Neutrophil (primary cell): ENCODE measurements around the gene GSTO2.
A peak's percentile ranks its signal among the peaks of the same experiment; 100 is the strongest.

Experiments used
- H3K27ac ChIP-seq: fragments of 200-600 bp; sonication (generic); 2 replicates; pipeline ENCODE4 v1.5.1; 2016; ENCODE audit warnings: mild to moderate bottlenecking, moderate library complexity
- H3K27me3 ChIP-seq: fragments of 200-600 bp; sonication (generic); 2 replicates; pipeline ENCODE4 v1.6.0; 2016; ENCODE audit warnings: mild to moderate bottlenecking
- H3K36me3 ChIP-seq: fragments of 200-600 bp; sonication (generic); 2 replicates; pipeline ENCODE4 v1.5.1; 2017
- H3K4me1 ChIP-seq, 2 experiments: fragments of 200-600 bp in 1 of 2; sonication (generic) in 1 of 2; 1 replicate in 1 of 2; 2 replicates in 1 of 2; pipeline versions ENCODE4 v1.5.1 to v1.6.1; 2013 to 2016; ENCODE audit warnings: low read depth in 1 of 2, low read length in 1 of 2, mild to moderate bottlenecking in 1 of 2, moderate library complexity in 1 of 2; ENCODE audit not compliant: control insufficient read depth in 1 of 2, insufficient read depth in 1 of 2
- H3K4me3 ChIP-seq, 2 experiments: fragments of 200-600 bp in 1 of 2; sonication (generic) in 1 of 2; 1 replicate in 1 of 2; 2 replicates in 1 of 2; pipeline ENCODE4 v1.5.1; 2013 to 2016; ENCODE audit warnings: low read depth in 1 of 2, low read length in 1 of 2, mild to moderate bottlenecking in 1 of 2, moderate library complexity in 1 of 2
- H3K9me3 ChIP-seq: fragments of 200-600 bp; sonication (generic); 2 replicates; pipeline ENCODE4 v1.5.1; 2016
- CTCF ChIP-seq: fragments of 200-600 bp; sonication (generic); IDR thresholded peaks from 2 replicates; pipeline ENCODE4 v1.5.1; 2016; ENCODE audit warnings: antibody characterized with exemption

Gene GSTO2

GRCh38 chr10:104268713-104269645 is at the start of gene GSTO2:
TSS of gene GSTO2 (plus strand) at chr10:104269184. CDS start at chr10:104274916, 5,732 bp downstream.
- no peaks in the 10 kb centered on the region for H3K9me3 ChIP-seq
- TF ChIP-seq CTCF = peak; percentile 51
- H3K4me1 ChIP-seq = peaks cover 15 to 22% of the 10 kb centered on the region in 2 experiments
- H3K36me3 ChIP-seq = peaks cover 33% of the 10 kb centered on the region
- H3K27me3 ChIP-seq = no peaks in the 10 kb centered on the region
- peak within 1 kb of the TSS; percentile 71 to 92 for H3K4me3 ChIP-seq
- H3K27ac ChIP-seq = peak within 1 kb of the TSS; percentile 92

- H3K4me3 ChIP-seq = no peak overlapping the region
- H3K4me1 ChIP-seq = no peaks in the 10 kb centered on the region
- H3K9me3 ChIP-seq = no peaks in the 10 kb centered on the region
- no peaks in the 10 kb centered on the region for H3K36me3 ChIP-seq
- no peak overlapping the region for H3K27ac ChIP-seq
- peaks cover 16% of the 10 kb centered on the region for H3K27me3 ChIP-seq
- no peak for TF ChIP-seq CTCF
Measured at GRCh38 chr10:104220522-104220921, 48.5 kb upstream of the GSTO2 start.

DNA sequence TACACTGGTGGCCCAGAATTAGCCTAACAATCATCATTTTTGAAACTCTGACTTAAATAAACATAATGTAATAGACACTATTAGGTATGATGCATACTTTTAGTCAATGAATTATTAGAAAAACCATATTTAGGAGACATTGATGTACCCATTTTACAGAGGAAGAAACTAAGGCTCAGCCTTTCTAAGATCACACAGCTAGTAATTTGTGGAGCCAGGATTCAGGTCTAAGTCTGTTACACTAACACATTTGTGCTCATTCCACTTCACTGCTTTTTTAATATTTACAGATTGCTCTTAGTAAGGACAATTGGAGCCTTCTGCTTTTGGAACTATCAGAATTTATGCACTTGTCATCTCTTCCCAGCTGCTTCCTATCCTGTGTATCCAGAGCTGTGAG is 45.7 kb upstream of the GSTO2 start:
- Histone ChIP-seq H3K9me3 (no peaks in the 10 kb centered on the region), H3K4me1 (no peaks in the 10 kb centered on the region), H3K4me3 (no peak overlapping the region), H3K36me3 (no peaks in the 10 kb centered on the region), H3K27me3 (peaks cover 10% of the 10 kb centered on the region), H3K27ac (no peak overlapping the region)
- no peak for TF ChIP-seq CTCF

DNA sequence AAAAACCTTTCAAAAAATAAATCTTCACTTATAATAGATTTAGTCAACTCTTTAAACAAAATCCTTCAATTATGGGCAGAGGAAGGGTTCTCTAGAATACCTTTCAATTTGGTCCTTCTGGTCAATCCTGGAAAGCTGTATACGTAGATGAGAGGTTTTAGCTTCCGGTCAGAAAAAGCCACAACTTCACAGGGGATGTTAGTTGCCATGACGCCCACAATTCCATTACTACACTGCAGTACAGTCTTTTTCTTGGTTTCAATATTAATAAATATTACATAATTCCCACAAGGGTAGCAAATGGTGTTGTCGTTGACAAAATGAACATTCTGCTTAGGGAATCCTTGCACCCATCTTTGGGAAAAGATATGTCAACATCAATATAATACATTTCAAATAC is 38.5 kb upstream of the GSTO2 start:
- Histone ChIP-seq H3K9me3 (no peaks in the 10 kb centered on the region), H3K4me3 (no peak overlapping the region), H3K4me1 (peaks cover 11 to 13% of the 10 kb centered on the region in 2 experiments), H3K36me3 (no peaks in the 10 kb centered on the region), H3K27ac (no peak overlapping the region), H3K27me3 (peaks cover 34% of the 10 kb centered on the region)
- TF ChIP-seq CTCF = no peak

DNA sequence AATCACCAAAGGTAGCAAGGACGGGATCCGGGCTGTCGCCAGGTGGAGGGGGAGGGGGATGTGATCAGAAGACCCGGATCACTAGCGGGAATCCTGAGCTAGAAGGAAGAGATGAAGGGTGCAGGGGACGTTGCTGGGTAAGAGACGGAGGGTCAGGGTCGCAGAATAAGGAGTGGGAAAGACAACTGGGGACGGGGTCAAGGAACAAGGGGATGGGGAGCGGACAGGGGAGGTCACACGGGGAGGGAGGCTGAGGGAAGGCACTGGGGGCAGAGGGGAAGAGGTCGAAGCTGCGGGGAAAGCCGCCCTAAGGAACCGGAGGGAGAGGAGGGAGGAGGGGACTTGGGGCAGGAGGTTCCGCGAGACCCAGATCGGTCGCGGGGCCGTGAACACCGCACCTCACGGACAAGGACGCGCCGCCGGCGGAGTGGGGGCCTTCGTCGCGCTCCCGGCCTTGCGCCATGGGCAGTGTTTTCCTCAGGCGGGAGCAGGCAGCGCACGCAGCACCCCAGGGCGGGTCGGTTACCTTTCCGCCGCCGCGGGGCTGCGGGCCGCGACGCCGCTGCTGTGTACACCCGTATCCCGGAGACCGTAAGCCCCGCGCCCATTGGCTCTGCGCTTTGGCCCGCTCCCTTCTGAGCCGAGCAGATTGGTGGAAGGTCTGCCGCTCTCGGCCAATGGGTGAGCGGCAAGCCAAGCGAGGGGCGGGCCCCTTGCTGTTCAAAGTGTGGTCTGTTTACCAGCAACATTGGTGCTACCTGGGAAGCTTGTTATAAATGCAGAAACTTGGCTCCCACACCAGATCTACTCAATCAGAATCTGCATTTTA is 37.0 kb upstream of the GSTO2 start, which contains the start of gene CFAP43:
CFAP43 (minus strand) TSS at position 581 of the 829 bp plus-strand sequence; CDS start at position 463, 118 bp downstream.
- H3K27ac ChIP-seq = peak within 1 kb of the TSS; percentile 42

More for the DNA sequence above, 37.0 kb upstream of the GSTO2 start, which contains the start of gene CFAP43:
- Histone ChIP-seq H3K4me1 (peaks cover 11 to 13% of the 10 kb centered on the region in 2 experiments), H3K27me3 (peaks cover 34% of the 10 kb centered on the region), H3K4me3 (peak within 1 kb of the TSS; percentile 74 to 92), H3K36me3 (no peaks in the 10 kb centered on the region), H3K9me3 (no peaks in the 10 kb centered on the region)
- TF ChIP-seq CTCF = peak; percentile 36
